Vagina (tissue), 2 donors: Measurements from ENCODE around the gene COL24A1.

Experiments
- CTCF ChIP-seq, 3 experiments: fragments of 450-650 bp in 2 of 3; fragments of 200-600 bp in 1 of 3; sonication (generic) in 1 of 3; IDR thresholded peaks; one replicate each; pipeline ENCODE4 v1.5.1; 2017 to 2019; ENCODE audit warnings: antibody characterized with exemption in 3 of 3, mild to moderate bottlenecking in 2 of 3, moderate library complexity in 2 of 3
- POLR2A ChIP-seq, 2 donors: fragments of 450-650 bp; IDR thresholded peaks; one replicate each; pipeline ENCODE4 v1.6.1; 2017; ENCODE audit warnings: antibody characterized with exemption in 2 of 2, mild to moderate bottlenecking in 2 of 2, moderate library complexity in 2 of 2
- POLR2AphosphoS5 ChIP-seq, 2 donors: sonication (generic); formaldehyde crosslinking; IDR thresholded peaks; one replicate each; pipeline ENCODE4 v1.9.0; 2017; ENCODE audit warnings: antibody characterized with exemption in 2 of 2, mild to moderate bottlenecking in 2 of 2, low read depth in 1 of 2; ENCODE audit not compliant: insufficient read depth in 1 of 2

- TF ChIP-seq CTCF (IDR thresholded peaks at IDR 0.05) = no peak
- TF ChIP-seq POLR2A (IDR thresholded peaks at IDR 0.05) = no peak
- no peak for TF ChIP-seq POLR2AphosphoS5 (IDR thresholded peaks at IDR 0.05; ENCODE audit: insufficient read depth in 1 of 2, low read depth in 1 of 2)
Measured at GRCh38 chr1:85836736-85837135, 319.8 kb downstream of the COL24A1 start.
